Ovary (tissue), 3 donors: ENCODE data around the gene GREB1L.

Experiments
- CTCF ChIP-seq, 3 donors: fragments of 450-650 bp in 2 of 3; fragments of 200-600 bp in 1 of 3; IDR thresholded peaks; one replicate each; pipeline versions ENCODE4 v1.5.1 to v1.8.0; 2016 to 2022; ENCODE audit warnings: antibody characterized with exemption in 3 of 3, mild to moderate bottlenecking in 1 of 3
- POLR2A ChIP-seq: fragments of 450-650 bp; IDR thresholded peaks from one replicate; pipeline ENCODE4 v1.6.1; 2017; ENCODE audit warnings: antibody characterized with exemption, mild to moderate bottlenecking, moderate library complexity
- donor health status: DM: no; HTN: no; CAD: no.

GRCh38 chr18:21499997-21500396 is 258.0 kb downstream of the GREB1L start:
- no peak for TF ChIP-seq CTCF (IDR thresholded peaks at IDR 0.05)
- TF ChIP-seq POLR2A, result no peak
